NCI-H69 (cell line): ENCODE results near the gene MCFD2.

ENCODE experiments used
- DNase-seq: peaks from one replicate; lab custom pipeline; 2025; lab: John Stamatoyannopoulos, UW

The MCFD2 gene

GRCh38 chr2:46915281-46915810 is at the start of gene MCFD2:
MCFD2 (minus strand) TSS chr2:46915806; CDS start chr2:46909171, 6,635 bp downstream.
- DNase-seq = no peak

GRCh38 chr2:46964835-46965560 is 49.4 kb upstream of the MCFD2 start:
- no peak for DNase-seq

- DNase-seq = no peak
Observed at GRCh38 chr2:46963941-46964673, 48.5 kb upstream of the MCFD2 start.

DNA sequence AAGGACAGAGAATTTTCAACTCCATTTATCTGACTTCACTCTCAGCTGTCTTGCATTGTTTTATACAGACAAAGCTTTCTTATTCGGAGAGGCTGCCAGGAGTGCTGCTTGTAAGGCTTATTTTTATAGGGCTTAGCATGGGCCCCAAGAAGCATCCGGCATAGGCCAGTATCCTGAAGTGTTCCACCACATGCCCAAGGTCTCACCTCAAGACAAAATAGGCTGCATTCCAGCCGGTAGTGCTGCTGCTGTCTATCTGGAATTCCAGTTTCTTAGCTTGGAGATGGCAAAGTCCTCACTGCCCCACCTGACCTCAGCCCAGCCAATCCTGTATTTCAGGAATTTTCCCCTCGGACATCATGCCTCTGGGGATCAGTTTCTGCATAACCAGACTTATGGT is 47.6 kb upstream of the MCFD2 start:
- DNase-seq = no peak

GRCh38 chr2:46962751-46963150 is 47.1 kb upstream of the MCFD2 start:
- DNase-seq = no peak

DNA sequence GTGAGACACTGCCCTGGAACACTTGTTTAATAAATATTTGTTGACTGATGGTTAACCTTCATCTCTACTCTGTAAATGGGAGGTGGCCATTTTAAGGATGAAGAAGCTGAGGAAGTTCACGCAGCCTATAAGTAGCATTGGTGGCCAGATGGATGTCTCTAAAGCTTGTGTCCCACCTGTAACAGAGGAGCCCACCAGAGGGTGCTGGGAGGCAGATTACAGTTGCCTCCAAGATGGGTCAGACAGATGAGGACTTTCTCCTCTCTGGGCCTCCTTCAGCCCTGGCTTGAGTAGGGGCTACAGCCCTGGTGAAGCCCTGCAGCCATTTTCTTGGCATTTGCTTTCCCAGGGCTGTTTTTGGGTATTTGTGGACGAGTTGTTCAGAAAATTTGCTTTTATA is 45.0 kb upstream of the MCFD2 start:
- no peak for DNase-seq

GRCh38 chr2:46958431-46959017 is 42.9 kb upstream of the MCFD2 start:
- DNase-seq = no peak

DNA sequence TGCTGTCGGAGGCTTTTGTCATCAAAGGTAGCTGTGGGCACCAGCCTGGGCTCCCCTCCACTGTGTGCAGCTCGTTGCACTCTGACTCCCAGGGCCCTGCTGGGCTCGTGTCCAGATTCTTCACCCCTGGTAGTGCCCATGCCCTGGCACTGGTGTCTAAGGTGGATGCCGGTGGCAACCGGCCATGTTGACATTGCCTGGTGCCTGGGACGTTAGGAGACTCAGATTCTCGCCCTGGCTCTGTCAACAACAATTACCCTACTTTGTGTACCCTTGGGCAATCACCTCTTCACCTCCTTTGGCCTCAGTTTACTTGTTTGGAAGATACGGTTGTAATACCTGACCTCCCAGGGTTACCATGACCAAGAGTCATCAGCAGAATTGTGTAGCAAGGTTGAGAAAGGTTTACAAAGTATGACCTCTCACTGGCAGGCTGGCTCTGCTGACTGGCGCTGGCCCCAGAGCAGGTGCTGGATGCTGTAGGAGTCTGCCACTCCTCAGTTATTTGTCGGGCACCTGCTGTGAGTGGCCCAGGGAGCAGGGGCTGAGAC is 41.5 kb upstream of the MCFD2 start:
- DNase-seq = no peak

GRCh38 chr2:46955764-46956163 is 40.2 kb upstream of the MCFD2 start:
- no peak for DNase-seq

- no peak for DNase-seq
Observed at GRCh38 chr2:46954951-46955571, 39.5 kb upstream of the MCFD2 start.

- no peak for DNase-seq
Observed at GRCh38 chr2:46952171-46952570, 36.6 kb upstream of the MCFD2 start.

GRCh38 chr2:46951290-46952064 is 35.9 kb upstream of the MCFD2 start:
- DNase-seq = no peak

DNA sequence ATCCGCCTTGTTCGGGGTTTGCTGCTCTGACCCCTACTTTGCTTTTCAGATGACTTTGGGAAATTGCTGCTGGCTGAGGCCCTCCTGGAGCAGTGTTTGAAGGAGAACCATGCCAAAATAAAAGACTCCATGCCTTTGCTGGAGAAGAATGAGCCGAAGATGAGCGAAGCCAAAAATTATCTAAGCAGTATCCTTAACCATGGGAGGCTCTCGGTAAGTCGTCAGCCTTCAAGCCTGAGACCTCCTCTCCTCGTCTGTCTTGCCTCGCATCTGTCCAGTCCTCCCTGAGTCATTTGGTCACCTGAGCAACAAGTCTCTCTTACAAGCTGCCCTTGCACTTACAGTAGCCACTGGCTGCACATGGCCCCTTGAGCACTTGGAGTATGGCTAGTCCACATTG is 34.7 kb upstream of the MCFD2 start:
- DNase-seq = no peak

GRCh38 chr2:46947841-46948240 is 32.2 kb upstream of the MCFD2 start:
- DNase-seq = no peak

DNA sequence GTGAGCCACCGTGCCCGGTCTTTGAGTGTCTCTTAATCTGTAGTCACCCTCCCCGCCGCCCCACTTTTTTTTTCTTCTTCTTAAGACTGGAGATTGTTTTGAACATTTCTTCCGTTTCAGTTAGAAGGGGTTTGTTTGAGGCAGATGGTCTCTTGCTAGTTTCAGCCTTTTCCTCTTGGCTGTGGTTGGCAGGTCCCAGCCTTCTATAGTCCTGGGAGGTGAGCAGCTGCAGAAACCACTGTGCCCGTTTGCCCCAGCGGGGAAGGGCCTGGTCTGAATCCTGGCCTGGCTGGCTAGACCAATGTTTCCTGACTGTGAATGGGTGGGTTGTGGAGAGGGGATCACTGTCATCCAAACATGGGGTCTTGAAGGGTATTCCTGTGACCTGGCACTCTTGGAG is 30.1 kb upstream of the MCFD2 start:
- DNase-seq = no peak

- no peak for DNase-seq
Observed at GRCh38 chr2:46943881-46944798, 28.5 kb upstream of the MCFD2 start.

DNA sequence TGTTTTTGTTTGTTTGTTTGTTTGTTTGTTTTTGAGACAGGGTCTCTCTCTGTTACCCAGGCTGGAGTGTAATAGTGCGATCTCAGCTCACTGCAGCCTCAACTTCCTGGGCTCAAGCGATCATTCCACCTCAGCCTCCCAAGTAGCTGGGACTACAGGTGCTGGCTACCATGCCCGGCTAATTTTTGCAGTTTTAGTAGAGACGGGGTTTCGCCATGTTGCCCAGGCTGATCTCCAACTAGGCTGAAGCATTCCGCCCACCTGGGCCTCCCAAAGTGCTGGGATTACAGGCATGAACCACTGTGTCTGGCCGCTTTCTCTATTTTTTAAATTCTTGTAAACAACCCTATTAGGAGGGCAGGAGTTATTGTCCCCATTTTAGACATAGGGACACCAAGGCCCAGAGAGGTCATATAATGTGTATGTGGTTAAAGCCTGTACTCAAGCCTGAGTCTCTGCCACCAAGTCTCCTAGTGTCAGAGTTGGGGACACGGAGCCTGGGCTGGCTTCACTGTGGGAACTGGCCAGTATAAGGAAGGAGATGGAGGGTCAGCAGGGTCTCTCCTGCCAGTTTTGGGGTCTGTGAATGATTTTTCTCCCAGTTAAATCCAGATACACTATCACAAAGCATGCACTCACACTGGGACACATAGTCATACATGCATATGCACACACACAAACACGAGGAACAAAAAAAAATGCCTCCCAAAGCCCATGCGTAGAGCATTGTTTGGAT is 27.5 kb upstream of the MCFD2 start:
- no peak for DNase-seq

DNA sequence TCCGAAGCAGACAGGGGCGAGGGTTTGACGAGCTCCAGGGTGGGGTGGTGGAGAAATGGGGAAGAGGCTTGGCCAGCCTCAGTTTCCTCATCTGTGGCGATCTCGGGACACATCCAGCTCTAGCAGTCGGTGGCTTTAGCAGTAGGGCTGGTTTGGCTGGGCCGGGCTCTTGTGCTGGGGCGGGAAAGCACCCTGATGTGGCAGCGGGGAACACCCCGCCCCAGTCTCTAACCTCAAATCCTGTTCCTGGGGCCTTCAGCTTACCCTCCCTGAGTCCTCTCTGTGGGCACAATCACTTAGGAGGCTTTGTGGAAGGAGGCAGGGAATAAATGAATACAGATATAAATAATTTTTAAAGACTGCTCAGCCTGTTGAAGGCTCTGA is 26.5 kb upstream of the MCFD2 start:
- DNase-seq = no peak

- no peak for DNase-seq
Observed at GRCh38 chr2:46939626-46940359, 24.2 kb upstream of the MCFD2 start.
